ENCODE measurements around the gene WDR1.

WDR1 gene

GRCh38 chr4:10104211-10104990 lies 12.2 kb downstream of the WDR1 start:
- no peak for DNase-seq (ENCODE audit: low spot score)
- Mint-ChIP-seq H3K27ac (peak overlapping the region; percentile 75), H3K27me3 (ENCODE audit: low read depth) (no peaks in the 10 kb centered on the region), H3K36me3 (ENCODE audit: low read depth) (peaks cover 85% of the 10 kb centered on the region), H3K9me3 (no peaks in the 10 kb centered on the region), H3K4me1 (ENCODE audit: low read depth) (peaks cover 92% of the 10 kb centered on the region), H3K4me3 (peak overlapping the region; percentile 66)

GRCh38 chr4:10102474-10103332 lies 13.9 kb downstream of the WDR1 start:
- DNase-seq (ENCODE audit: low spot score) = no peak
- H3K4me3 Mint-ChIP-seq = peak overlapping the region; percentile 40
- H3K27ac Mint-ChIP-seq = peak overlapping the region; percentile 24
- no peaks in the 10 kb centered on the region for H3K9me3 Mint-ChIP-seq
- peaks cover 90% of the 10 kb centered on the region for H3K4me1 Mint-ChIP-seq (ENCODE audit: low read depth)
- no peaks in the 10 kb centered on the region for H3K27me3 Mint-ChIP-seq (ENCODE audit: low read depth)
- peaks cover 82% of the 10 kb centered on the region for H3K36me3 Mint-ChIP-seq (ENCODE audit: low read depth)

DNA sequence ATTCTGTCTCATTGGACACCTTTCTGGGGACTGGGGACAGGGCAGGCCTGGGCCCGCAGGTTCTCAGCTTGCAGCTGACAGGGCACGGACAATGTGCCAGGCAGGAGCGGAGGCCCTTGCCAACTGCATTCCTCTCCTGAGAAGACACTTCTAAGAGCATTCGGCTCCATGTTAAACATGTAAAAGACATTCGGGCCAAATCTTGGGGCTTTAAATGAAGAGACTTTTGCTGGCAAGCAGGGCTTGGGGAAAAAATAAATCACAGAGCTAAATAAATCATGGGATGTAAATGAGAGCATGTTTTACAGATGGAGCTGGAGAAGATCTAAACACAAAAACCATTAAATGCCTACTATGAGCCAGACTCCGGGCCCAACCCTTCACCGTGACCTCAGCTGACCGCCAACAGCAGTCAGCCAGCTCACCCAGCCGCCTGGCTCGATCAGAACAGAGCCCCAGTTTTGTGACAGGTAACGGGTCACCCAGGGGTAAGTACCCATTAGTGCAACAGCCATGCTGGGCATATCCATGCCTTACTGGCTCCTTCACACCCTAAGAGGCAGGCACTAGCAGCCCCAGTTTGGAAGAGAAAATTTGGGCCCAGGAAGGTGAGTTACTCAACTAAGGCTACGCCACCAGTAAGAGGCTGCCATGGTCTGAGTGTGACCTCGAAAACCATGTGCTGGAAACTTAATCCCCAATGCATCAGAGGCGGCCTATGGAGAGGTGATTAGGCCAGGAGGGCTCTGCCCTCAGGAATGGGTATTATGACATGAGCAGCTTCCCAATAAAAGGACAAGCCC lies 14.7 kb downstream of the WDR1 start:
- Mint-ChIP-seq H3K27ac (peak overlapping the region; percentile 64), H3K4me1 (ENCODE audit: low read depth) (peaks cover 91% of the 10 kb centered on the region), H3K4me3 (peak overlapping the region; percentile 62), H3K9me3 (no peaks in the 10 kb centered on the region), H3K27me3 (ENCODE audit: low read depth) (no peaks in the 10 kb centered on the region), H3K36me3 (ENCODE audit: low read depth) (peaks cover 84% of the 10 kb centered on the region)
- no peak for DNase-seq (ENCODE audit: low spot score)

DNA sequence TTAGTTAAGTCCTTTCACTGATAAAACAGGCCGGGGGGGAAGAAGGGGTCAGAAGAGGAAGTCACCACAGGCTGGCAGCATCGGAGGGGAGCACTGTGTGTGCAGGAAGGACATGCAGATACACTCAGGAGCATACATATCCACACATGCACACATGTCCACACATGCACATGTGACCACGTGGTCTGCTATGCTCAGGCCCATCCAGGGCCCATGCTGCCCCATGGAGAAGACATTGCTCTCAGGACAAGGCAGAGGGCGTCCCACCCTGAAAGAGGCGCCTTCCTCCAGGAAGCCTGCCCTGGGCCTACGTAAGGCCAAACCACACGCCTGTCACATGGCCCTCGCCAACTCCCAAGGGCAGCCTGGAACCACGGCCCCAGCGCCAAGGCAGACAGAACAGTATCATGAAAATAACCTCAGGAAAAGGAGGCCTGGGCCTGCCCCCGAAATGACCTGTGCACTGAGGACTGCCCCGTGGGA lies 15.8 kb downstream of the WDR1 start:
- H3K27me3 Mint-ChIP-seq (ENCODE audit: low read depth) = no peaks in the 10 kb centered on the region
- H3K4me3 Mint-ChIP-seq = peak overlapping the region; percentile 54
- peak overlapping the region; percentile 65 for H3K27ac Mint-ChIP-seq
- peaks cover 93% of the 10 kb centered on the region for H3K4me1 Mint-ChIP-seq (ENCODE audit: low read depth)
- no peaks in the 10 kb centered on the region for H3K9me3 Mint-ChIP-seq
- no peak for DNase-seq (ENCODE audit: low spot score)
- peaks cover 86% of the 10 kb centered on the region for H3K36me3 Mint-ChIP-seq (ENCODE audit: low read depth)

GRCh38 chr4:10099499-10100325 lies 16.9 kb downstream of the WDR1 start:
- Mint-ChIP-seq H3K27ac (peak overlapping the region; percentile 65), H3K9me3 (no peaks in the 10 kb centered on the region), H3K4me3 (peak overlapping the region; percentile 54), H3K36me3 (ENCODE audit: low read depth) (peaks cover 84% of the 10 kb centered on the region), H3K27me3 (ENCODE audit: low read depth) (no peaks in the 10 kb centered on the region), H3K4me1 (ENCODE audit: low read depth) (peaks cover 91% of the 10 kb centered on the region)
- no peak for DNase-seq (ENCODE audit: low spot score)

- Mint-ChIP-seq H3K4me1 (ENCODE audit: low read depth) (peaks cover 89% of the 10 kb centered on the region), H3K27me3 (ENCODE audit: low read depth) (no peaks in the 10 kb centered on the region), H3K4me3 (peak overlapping the region; percentile 24), H3K27ac (peak overlapping the region; percentile 65), H3K9me3 (no peaks in the 10 kb centered on the region), H3K36me3 (ENCODE audit: low read depth) (peaks cover 88% of the 10 kb centered on the region)
- peak; percentile 47 for DNase-seq (ENCODE audit: low spot score)
These were observed 17.8 kb downstream of the WDR1 start for GRCh38 chr4:10098780-10099160.

- no peak for DNase-seq (ENCODE audit: low spot score)
- Mint-ChIP-seq H3K27me3 (ENCODE audit: low read depth) (no peaks in the 10 kb centered on the region), H3K4me3 (peak overlapping the region; percentile 24), H3K36me3 (ENCODE audit: low read depth) (peaks cover 90% of the 10 kb centered on the region), H3K9me3 (no peaks in the 10 kb centered on the region), H3K27ac (peak overlapping the region; percentile 95), H3K4me1 (ENCODE audit: low read depth) (peaks cover 93% of the 10 kb centered on the region)
These were observed 18.5 kb downstream of the WDR1 start for GRCh38 chr4:10097906-10098779.

DNA sequence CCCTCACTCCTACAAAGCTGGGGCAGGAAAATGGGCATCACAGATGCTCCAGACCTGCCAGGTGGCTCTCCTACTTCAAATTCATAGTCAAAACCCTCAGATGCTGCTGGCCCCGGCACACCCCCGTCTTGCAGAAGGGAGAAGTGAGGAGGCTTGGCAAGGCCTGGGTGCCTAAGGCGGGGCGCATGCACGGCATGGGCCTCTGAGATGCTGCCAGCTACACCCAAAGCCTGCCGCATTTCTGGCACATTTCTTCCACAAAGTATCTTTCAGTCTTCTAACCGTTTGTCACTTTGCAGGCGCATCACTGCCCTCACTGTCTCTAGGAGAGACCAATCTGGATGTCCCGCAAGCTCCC lies 19.6 kb downstream of the WDR1 start:
- Mint-ChIP-seq H3K27ac (peak overlapping the region; percentile 95), H3K27me3 (ENCODE audit: low read depth) (no peaks in the 10 kb centered on the region), H3K4me1 (ENCODE audit: low read depth) (peaks cover 86% of the 10 kb centered on the region), H3K36me3 (ENCODE audit: low read depth) (peaks cover 87% of the 10 kb centered on the region), H3K4me3 (peak overlapping the region; percentile 66), H3K9me3 (no peaks in the 10 kb centered on the region)
- no peak for DNase-seq (ENCODE audit: low spot score)

DNA sequence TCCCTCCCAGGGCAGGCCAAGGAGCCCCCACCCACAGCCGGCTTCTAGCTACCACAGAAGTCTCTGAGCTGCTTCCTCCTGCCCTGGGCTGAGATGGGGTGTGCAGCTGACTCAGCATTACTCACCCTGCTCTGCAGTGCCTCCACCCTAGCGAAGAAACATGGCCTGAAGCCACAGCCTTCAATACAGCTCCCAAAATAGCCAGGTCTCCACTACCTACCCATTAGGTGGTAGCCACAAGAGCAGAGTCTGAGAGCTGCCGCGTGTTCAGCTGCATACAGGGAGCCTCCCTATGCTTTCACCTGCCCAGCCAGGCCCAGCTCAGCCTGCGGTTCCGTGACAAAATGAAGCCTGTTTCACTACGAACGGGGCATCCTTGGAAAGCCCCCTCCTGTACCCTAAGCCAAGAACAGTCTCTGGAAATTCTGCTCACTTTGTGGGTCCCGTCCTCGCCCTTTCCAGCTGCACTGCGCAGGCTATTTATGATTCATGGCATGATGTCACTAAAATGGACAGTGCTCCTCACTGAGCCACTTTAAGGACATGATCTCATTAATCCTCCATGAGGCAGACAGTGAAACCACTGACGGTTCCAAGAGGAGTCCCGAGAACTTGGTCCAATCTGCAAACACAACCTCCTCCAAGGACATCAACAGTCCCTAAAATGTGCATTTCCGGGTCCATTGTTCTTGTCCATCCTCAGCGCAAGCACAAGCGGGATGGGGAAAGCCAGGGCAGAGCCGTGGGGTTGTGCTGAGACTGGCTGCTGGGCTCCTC lies 20.2 kb downstream of the WDR1 start:
- peak; percentile 85 for DNase-seq (ENCODE audit: low spot score)
- H3K36me3 Mint-ChIP-seq (ENCODE audit: low read depth) = peaks cover 87% of the 10 kb centered on the region
- H3K27ac Mint-ChIP-seq = peak overlapping the region; percentile 95
- H3K9me3 Mint-ChIP-seq = no peaks in the 10 kb centered on the region
- H3K4me3 Mint-ChIP-seq = peak overlapping the region; percentile 66
- no peaks in the 10 kb centered on the region for H3K27me3 Mint-ChIP-seq (ENCODE audit: low read depth)
- H3K4me1 Mint-ChIP-seq (ENCODE audit: low read depth) = peaks cover 83% of the 10 kb centered on the region

DNA sequence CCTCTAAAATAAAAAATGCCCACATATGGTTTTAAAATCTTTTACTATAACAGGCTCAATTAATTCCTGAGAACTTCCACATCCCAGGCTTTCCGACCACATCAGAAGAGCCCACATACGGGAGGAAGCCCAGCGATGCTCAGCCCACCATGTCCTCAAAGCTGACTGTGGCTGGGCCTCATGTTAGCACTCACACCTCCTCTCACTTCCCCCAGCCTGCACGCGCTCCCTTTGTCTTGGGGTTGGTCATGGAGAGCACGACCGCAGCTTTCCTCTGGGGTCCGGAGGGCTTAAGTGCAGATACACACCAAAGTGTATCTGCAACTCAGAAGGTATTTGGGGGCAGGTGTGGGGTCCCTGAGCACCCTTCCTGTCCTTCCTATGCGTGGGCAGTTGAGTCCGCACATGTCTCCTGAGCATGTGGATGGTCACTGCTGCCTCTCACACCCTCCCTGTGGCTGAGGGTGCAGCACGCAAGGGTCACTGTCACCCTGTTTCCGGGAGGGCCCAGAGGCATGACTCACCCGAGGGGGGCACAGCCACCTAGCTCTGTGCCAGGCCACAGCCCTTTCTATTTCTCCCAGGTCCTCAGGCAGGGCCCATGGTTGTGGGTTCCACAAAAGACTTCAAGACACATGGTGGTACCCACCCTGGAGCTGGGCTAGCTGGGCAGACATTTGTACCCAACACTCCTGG lies 21.2 kb downstream of the WDR1 start:
- Mint-ChIP-seq H3K36me3 (ENCODE audit: low read depth) (peaks cover 89% of the 10 kb centered on the region), H3K27ac (peak overlapping the region; percentile 95), H3K4me1 (ENCODE audit: low read depth) (peaks cover 77% of the 10 kb centered on the region), H3K4me3 (peak overlapping the region; percentile 66), H3K27me3 (ENCODE audit: low read depth) (no peaks in the 10 kb centered on the region), H3K9me3 (no peaks in the 10 kb centered on the region)
- peak; percentile 30 for DNase-seq (ENCODE audit: low spot score)

- no peak for DNase-seq (ENCODE audit: low spot score)
- Mint-ChIP-seq H3K4me3 (peak overlapping the region; percentile 66), H3K27ac (no peak overlapping the region), H3K4me1 (ENCODE audit: low read depth) (peaks cover 73% of the 10 kb centered on the region), H3K9me3 (no peaks in the 10 kb centered on the region), H3K36me3 (ENCODE audit: low read depth) (peaks cover 87% of the 10 kb centered on the region), H3K27me3 (ENCODE audit: low read depth) (no peaks in the 10 kb centered on the region)
These were observed 21.8 kb downstream of the WDR1 start for GRCh38 chr4:10094841-10095240.

Data from T-helper 2 cell treated with Interferon-gamma antibody and Interleukin-4, amounts not matched to agents 5 μg/mL and 100 μg/mL, for 36 hours (primary cell).